Measurements from ENCODE around the gene SLC3A2.

The SLC3A2 gene

DNA sequence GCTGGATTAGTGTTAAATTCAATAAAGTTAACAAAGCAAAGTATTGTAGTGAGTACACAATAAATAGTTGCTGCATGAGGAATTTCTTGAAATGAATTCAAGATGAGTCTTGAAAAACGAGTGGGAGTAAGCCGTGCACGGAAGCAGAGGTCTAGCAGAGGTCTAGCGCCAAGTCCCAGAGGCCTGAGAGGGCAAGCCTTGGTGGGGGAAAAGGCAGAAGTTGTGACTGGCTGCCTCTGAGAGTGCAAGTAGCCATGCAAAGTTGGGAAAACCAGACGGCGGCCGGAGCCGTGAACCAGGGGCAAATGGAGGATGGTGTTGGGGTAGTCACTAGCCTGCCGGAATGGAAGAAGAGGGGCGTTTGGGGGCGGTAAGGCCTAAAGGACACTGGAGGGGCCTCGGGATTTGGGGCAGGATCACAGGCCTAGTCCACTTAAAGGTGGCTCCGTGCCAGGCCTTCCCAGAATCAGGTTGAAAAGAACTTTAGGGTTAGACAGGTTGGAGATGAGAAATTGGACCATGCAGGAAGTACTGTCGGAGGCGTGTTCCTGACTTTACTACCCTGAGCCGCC, 379 bp upstream of the SLC3A2 start:
- peak in 2 of 4 experiments; percentile 13 to 40 for DNase-seq (ENCODE audit: low read depth in 4 of 4, low spot score in 1 of 4)

DNA sequence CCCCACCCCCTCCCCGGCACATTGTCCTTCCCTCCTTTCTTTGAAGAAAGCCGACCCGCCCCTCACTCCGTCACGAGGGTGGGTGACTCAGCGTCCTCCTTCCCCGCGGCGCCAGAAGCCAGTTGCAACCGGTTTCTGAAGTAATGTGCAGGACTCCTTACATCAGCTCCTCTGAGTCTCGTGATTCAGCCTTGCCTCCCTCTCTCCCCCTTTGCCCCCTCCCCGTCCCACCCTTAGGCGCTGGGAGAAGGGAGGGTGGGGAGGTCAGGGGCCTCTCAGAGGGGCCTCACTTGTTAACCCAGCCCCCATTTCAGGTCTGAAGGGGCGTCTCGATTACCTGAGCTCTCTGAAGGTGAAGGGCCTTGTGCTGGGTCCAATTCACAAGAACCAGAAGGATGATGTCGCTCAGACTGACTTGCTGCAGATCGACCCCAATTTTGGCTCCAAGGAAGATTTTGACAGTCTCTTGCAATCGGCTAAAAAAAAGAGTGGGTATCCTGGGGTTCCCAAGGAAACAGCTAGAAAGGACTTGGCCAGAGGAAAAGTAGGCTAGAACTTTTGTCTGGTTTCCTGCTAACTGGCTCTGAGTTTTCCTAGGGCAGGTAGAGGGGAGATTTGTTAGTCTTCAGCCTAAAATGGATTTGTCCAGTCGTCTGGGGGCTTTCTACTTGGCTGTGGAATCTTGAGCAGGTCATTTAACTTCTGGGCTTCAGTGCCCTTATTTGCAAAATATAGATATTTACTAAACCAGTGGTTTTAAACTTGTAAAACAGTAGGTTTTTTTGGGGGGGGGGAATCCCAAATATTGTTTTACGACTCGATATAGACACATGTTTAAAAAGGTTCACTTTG, 1.1 kb downstream of the SLC3A2 start:
- peak; percentile 85 to 94 (median 90) for DNase-seq (ENCODE audit: low read depth in 4 of 4, low spot score in 1 of 4)

- DNase-seq (ENCODE audit: low read depth in 4 of 4, low spot score in 1 of 4): no peak
Measured at GRCh38 chr11:62882431-62882749, 1.7 kb downstream of the SLC3A2 start.

DNA sequence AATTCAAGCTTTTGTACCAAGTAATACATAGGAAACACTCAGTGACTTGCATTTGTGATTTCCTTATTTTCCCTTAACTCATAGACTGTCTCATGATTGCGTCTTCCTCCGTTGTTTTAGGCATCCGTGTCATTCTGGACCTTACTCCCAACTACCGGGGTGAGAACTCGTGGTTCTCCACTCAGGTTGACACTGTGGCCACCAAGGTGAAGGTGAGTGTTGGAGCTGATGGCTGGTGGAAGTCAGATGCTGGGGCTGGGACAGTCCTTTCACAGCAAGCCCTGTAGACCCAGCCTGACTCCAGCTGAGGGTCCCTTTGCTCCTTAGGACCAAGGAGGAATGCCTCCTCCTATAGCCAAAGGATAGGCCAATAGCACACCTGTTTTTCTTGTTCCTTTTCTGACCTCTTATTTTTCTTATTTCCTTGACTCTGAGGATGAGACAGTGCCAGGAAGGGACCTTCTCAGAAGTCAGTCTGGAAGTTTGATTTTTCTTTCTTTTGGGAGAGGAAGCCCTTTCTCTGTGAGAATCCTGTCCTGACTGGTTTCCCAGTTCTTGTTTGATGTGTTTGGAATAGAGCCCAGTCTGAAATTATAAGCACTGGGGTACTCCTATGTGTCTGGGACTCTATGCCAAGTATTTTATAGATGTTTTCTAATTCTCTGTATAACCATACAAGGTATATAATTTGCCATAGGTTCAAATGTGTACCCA, 2.2 kb downstream of the SLC3A2 start:
- no peak for DNase-seq (ENCODE audit: low read depth in 4 of 4, low spot score in 1 of 4)

GRCh38 chr11:62883673-62884072, 3.0 kb downstream of the SLC3A2 start:
- no peak for DNase-seq (ENCODE audit: low read depth in 4 of 4, low spot score in 1 of 4)

DNA sequence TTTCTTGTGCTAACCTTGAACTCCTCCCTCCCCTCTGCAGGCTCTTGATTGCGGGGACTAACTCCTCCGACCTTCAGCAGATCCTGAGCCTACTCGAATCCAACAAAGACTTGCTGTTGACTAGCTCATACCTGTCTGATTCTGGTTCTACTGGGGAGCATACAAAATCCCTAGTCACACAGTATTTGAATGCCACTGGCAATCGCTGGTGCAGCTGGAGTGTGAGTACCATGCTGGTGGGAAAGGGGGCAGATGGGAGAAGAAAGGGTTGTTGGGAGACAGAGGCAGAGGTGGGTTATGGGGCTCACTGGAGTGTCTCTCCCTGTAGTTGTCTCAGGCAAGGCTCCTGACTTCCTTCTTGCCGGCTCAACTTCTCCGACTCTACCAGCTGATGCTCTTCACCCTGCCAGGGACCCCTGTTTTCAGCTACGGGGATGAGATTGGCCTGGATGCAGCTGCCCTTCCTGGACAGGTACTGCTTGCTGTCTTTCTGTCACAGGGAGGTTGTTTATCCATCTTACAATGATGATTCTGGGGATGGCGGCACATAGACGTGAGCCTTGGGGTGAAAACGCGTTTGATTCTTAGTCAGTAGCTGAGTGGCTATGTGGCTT, 4.5 kb downstream of the SLC3A2 start:
- no peak for DNase-seq (ENCODE audit: low read depth in 4 of 4, low spot score in 1 of 4)

- no peak for DNase-seq (ENCODE audit: low read depth in 4 of 4, low spot score in 1 of 4)
Measured at GRCh38 chr11:62888406-62888805, 7.7 kb downstream of the SLC3A2 start.

DNA sequence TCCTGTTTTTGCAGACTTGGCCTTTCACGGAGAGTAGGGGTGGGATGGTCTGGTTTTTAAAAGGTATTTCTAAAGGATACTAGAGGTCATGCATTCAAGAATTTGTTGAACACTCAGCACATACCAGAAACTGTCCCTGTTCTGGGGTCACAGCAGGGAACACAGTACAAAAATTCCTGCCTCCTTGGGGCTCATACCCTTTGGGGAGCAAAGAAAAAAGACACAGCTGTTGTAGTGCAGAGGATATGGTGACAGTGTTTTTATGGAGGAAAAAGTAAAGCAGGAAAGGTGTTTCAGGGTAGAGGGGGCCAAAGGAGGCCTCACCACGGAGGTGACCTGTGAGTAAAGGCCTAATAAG, 8.4 kb downstream of the SLC3A2 start:
- no peak for DNase-seq (ENCODE audit: low read depth in 4 of 4, low spot score in 1 of 4)

- no peak for DNase-seq (ENCODE audit: low read depth in 4 of 4, low spot score in 1 of 4)
Measured at GRCh38 chr11:62889484-62890437, 9.1 kb downstream of the SLC3A2 start.

DNA sequence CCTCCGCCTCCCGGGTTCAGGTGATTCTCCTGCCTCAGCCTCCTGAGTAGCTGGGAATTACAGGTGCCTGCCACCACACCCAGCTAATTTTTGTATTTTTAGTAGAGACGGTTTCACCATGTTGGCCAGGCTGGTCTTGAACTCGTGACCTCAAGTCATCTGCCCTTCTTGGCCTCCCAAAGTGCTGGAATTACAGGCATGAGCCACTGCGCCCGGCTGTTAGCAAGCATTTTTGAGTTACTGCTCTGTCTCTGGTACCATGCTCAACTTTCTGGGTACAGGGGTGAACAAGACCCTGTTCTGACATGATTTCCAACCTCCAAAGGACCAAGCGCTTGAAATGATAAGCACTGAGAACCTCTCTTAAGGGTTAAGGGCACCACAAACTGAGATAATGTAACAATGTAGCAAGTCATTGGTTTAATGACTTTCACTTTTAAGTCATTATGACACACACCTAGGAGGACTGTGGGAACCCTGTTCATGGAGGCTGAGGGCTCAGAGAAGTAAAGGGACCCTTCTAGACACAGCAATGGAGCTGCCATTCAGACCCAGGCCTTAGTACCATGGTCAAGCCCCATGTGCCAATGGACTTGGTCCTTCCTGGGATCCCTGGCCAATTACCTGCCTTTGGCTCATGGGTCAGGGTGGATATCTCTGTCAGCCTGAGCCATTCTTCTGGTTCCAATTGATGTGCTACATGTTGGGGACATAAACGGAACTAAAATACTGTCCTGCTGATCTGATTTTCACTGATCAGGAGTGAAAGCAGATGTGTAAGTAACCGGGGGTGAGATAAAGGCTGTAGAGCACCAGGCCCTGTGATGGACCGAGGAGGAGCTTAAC, 11.6 kb downstream of the SLC3A2 start:
- DNase-seq (ENCODE audit: low read depth in 4 of 4, low spot score in 1 of 4): no peak

- no peak for DNase-seq (ENCODE audit: low read depth in 4 of 4, low spot score in 1 of 4)
Measured at GRCh38 chr11:62895501-62895900, 14.8 kb downstream of the SLC3A2 start.

- DNase-seq (ENCODE audit: low read depth in 4 of 4, low spot score in 1 of 4): no peak
Measured at GRCh38 chr11:62896049-62896448, 15.4 kb downstream of the SLC3A2 start.

GRCh38 chr11:62897311-62897710, 16.6 kb downstream of the SLC3A2 start:
- no peak for DNase-seq (ENCODE audit: low read depth in 4 of 4, low spot score in 1 of 4)

DNA sequence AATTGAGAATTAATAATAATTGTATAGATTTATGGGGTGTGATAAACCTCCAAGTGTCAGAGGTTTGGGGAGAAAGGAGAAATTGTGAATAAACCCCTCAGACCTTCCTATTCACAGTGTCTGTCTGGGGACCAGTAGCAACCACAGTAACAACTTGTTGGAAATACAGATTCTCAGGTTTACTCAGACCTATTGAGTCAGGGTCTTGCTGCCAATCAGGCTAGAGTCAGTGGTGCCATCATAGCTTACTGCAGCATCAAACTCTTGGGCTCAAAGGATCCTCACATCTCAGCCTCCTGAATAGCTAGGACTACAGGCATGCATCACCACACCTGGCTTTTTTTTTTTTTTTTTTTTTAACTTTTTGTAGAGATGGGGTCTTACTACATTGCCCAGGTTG, 17.3 kb downstream of the SLC3A2 start:
- DNase-seq (ENCODE audit: low read depth in 4 of 4, low spot score in 1 of 4): no peak

DNA sequence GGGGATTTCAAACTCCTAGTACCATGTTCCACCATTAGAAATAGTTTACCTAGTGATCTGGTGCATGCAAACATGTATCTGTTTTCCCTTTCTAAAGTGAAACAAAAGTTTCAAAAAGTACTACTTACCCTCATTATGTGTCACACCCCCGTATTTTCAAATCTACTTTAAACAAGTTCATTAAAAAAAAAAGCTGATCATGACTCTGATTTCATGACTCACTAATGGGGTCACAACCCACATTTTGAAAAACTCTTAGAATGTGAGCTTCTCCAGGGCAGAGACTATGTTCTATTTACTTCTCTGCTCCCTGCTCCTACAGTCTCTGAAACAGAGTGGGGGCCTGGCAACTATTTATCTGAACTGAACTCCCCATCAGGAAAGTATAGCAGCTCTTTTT, 22.2 kb downstream of the SLC3A2 start:
- no peak for DNase-seq (ENCODE audit: low read depth in 4 of 4, low spot score in 1 of 4)

DNA sequence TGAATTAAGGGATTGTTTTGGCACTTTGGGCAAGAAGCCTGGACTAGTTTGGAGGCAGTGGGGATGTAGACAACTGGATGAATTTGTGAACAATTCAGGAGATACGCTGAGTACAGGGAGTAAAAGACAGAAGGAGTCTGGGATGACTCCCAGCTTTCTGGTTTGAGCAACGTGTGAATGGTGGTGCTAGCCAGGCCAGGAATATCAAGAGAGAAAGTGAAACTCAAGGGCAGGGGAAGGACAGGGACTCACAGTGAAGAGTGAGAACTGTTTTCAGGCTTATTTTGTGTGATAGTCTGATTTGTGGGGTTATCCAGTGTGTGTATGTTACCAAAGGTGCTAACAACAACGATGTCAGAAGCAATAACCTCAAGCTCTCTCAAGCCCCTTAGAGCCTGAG, 24.6 kb downstream of the SLC3A2 start:
- no peak for DNase-seq (ENCODE audit: low read depth in 4 of 4, low spot score in 1 of 4)

DNA sequence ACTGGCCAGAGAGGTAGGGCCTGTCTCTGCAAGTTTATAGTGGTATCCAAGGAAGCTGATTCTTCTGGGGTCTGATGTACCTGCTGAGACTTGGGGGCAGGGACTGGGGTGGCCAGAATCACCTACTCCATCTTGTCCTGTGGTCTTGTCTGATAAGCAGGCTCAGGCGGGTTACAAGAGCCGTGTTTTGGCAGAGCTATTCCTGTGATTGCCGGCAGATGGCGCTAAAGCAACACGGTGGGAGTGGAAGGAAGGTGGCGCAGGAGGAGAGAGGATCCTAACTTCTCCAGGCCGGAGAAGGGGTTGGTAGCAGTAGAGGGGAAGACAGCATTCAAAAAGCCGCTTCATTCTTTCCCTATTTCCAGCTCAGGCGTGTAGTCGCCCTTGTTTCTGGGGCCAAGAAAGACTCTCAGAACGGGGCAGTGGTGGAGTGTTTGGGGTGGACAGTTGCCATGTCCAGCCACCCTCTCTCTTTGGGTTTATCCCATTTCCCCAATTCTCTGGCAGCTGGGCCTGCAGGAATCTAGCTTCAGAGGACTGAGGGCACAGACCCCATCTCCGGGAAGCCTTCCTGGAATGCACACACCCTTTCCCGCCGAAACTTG, 25.3 kb downstream of the SLC3A2 start:
- DNase-seq (ENCODE audit: low read depth in 4 of 4, low spot score in 1 of 4): peak; percentile 55 to 86 (median 70)

- no peak for DNase-seq (ENCODE audit: low read depth in 4 of 4, low spot score in 1 of 4)
Measured at GRCh38 chr11:62908468-62909072, 27.9 kb downstream of the SLC3A2 start.

Measured in stimulated activated CD4-positive, alpha-beta T cell treated with anti-CD3 and anti-CD28 coated beads, Interleukin-1b, Interleukin-23, amount 100 ng/mL, for 24 hours (primary cell).